SK-N-SH (cell line): Measurements from ENCODE around the gene RCN2. TPM values are rescaled to one million over a fixed set of nuclear protein-coding genes. Genes with fewer than 3 reads are reported as not detected.

Experiments used
- CTCF ChIA-PET: fragments of 300-600, 350-600 bp; formaldehyde crosslinking; extraction: SDS; loops from one replicate; lab custom pipeline; 2021; lab: Yijun Ruan, JAX
- POLR2A ChIA-PET: fragments of 350-600 bp; sonication (Branson Sonifier 250); formaldehyde crosslinking; extraction: SDS; loops from one replicate; lab custom pipeline; 2020; ENCODE audit warnings: antibody characterized with exemption, inconsistent platforms; lab: Yijun Ruan, JAX
- DNase-seq: peaks from one replicate; pipeline ENCODE4 v3.0.0; 2012
- H2AFZ ChIP-seq: fragments of 200-600 bp; sonication (generic); 2 replicates; pipeline ENCODE4 v1.8.1; 2016; ENCODE audit warnings: antibody characterized with exemption, mild to moderate bottlenecking, low read depth
- H3F3A ChIP-seq: fragments of 200-600 bp; sonication (generic); replicated peaks from 2 replicates; pipeline ENCODE3; 2016; ENCODE audit warnings: antibody characterized with exemption, mild to moderate bottlenecking; ENCODE audit not compliant: insufficient read depth
- H3K27ac ChIP-seq, 2 experiments: fragments of 200-500 bp in 1 of 2; fragments of 200-600 bp in 1 of 2; sonication (Bioruptor generic) in 1 of 2; sonication (generic), shearing (Covaris generic) in 1 of 2; 2 replicates each; pipeline versions ENCODE4 v1.5.1 to v1.6.1; 2014 to 2016; ENCODE audit warnings: low read depth in 2 of 2, inconsistent platforms in 1 of 2, low read length in 1 of 2, mild to moderate bottlenecking in 1 of 2, mixed read lengths in 1 of 2
- H3K27me3 ChIP-seq: fragments of 200-600 bp; sonication (generic), shearing (Covaris generic); 2 replicates; pipeline ENCODE4 v1.6.1; 2016; ENCODE audit warnings: mixed run types; ENCODE audit not compliant: insufficient read depth
- H3K36me3 ChIP-seq, 2 experiments: fragments of 200-500 bp in 1 of 2; fragments of 200-600 bp in 1 of 2; sonication (Bioruptor generic) in 1 of 2; sonication (generic) in 1 of 2; replicated peaks in 1 of 2; 2 replicates each; pipeline versions ENCODE3 to v1.5.1; 2014 to 2016; ENCODE audit warnings: low read length in 1 of 2, mild to moderate bottlenecking in 1 of 2; ENCODE audit not compliant: insufficient read depth in 2 of 2, control insufficient read depth in 1 of 2
- H3K4me1 ChIP-seq, 2 experiments: fragments of 200-500 bp in 1 of 2; fragments of 200-600 bp in 1 of 2; sonication (Bioruptor generic) in 1 of 2; sonication (generic), shearing (Covaris generic) in 1 of 2; 2 replicates each; pipeline versions ENCODE4 v1.5.1 to v1.6.1; 2014 to 2016; ENCODE audit warnings: low read depth in 1 of 2, low read length in 1 of 2, mixed run types in 1 of 2; ENCODE audit not compliant: insufficient read depth in 2 of 2, control insufficient read depth in 1 of 2
- H3K4me2 ChIP-seq: fragments of 200-600 bp; sonication (generic), shearing (Covaris generic); 2 replicates; pipeline ENCODE4 v1.6.1; 2017; ENCODE audit warnings: mixed run types
- H3K4me3 ChIP-seq, 2 experiments: fragments of 200-500 bp in 1 of 2; fragments of 200-600 bp in 1 of 2; sonication (Bioruptor generic) in 1 of 2; sonication (generic), shearing (Covaris generic) in 1 of 2; 2 replicates each; pipeline versions ENCODE4 v1.5.1 to v1.8.1; 2014 to 2016; ENCODE audit warnings: low read depth in 2 of 2, inconsistent platforms in 1 of 2, low read length in 1 of 2, mild to moderate bottlenecking in 1 of 2, mixed read lengths in 1 of 2, moderate library complexity in 1 of 2
- H3K79me2 ChIP-seq: fragments of 200-600 bp; sonication (generic); 2 replicates; pipeline ENCODE4 v1.8.1; 2017; ENCODE audit warnings: mild to moderate bottlenecking; ENCODE audit not compliant: insufficient read depth
- H3K9ac ChIP-seq: fragments of 200-600 bp; sonication (generic); 2 replicates; pipeline ENCODE4 v1.6.1; 2017; ENCODE audit warnings: mixed run types
- H3K9me2 ChIP-seq: fragments of 200-600 bp; sonication (generic); 2 replicates; pipeline ENCODE4 v1.6.1; 2017; ENCODE audit warnings: mixed run types
- H3K9me3 ChIP-seq: fragments of 200-600 bp; sonication (generic); 2 replicates; pipeline ENCODE4 v1.6.1; 2017; ENCODE audit warnings: mixed run types, mild to moderate bottlenecking, moderate library complexity
- H4K20me1 ChIP-seq: fragments of 200-600 bp; sonication (generic); 2 replicates; pipeline ENCODE4 v1.6.1; 2017; ENCODE audit warnings: mild to moderate bottlenecking, mixed run types; ENCODE audit not compliant: insufficient read depth
- CHD2 ChIP-seq: fragments of 150-350 bp; IDR thresholded peaks from 2 replicates; pipeline ENCODE4 v1.6.1; 2018; ENCODE audit warnings: low read length; ENCODE audit not compliant: partially characterized antibody
- ELF1 ChIP-seq: IDR thresholded peaks from 2 replicates; pipeline ENCODE4 v1.4.0; 2012
- EZH2phosphoT487 ChIP-seq: fragments of 200-600 bp; sonication (generic); IDR thresholded peaks from 2 replicates; pipeline ENCODE4 v1.6.1; 2017; ENCODE audit warnings: low read depth, mixed run types, mild to moderate bottlenecking, antibody characterized with exemption, moderate library complexity, borderline replicate concordance
- FOXM1 ChIP-seq: IDR thresholded peaks from 2 replicates; pipeline ENCODE4 v1.4.0; 2012; ENCODE audit warnings: low read depth, mild to moderate bottlenecking
- GABPA ChIP-seq: IDR thresholded peaks from 2 replicates; pipeline ENCODE4 v1.4.0; 2012; ENCODE audit warnings: low read depth, mild to moderate bottlenecking
- GATA2 ChIP-seq: sonication (generic); formaldehyde crosslinking; IDR thresholded peaks from 2 replicates; pipeline ENCODE4 v1.5.0; 2020; ENCODE audit warnings: mild to moderate bottlenecking, missing genetic modification reagents
- MEF2A ChIP-seq: IDR thresholded peaks from 2 replicates; pipeline ENCODE4 v1.4.0; 2012; ENCODE audit warnings: low read depth, borderline replicate concordance
- NFIC ChIP-seq: IDR thresholded peaks from 2 replicates; pipeline ENCODE4 v1.4.0; 2012; ENCODE audit warnings: borderline replicate concordance
- NRF1 ChIP-seq: IDR thresholded peaks from 2 replicates; pipeline ENCODE4 v1.6.1; 2012; ENCODE audit warnings: low read depth, mild to moderate bottlenecking, low read length
- RFX5 ChIP-seq: IDR thresholded peaks from 2 replicates; pipeline ENCODE4 v1.6.1; 2012; ENCODE audit warnings: mild to moderate bottlenecking, improper control_type of control experiment, low read length
- RXRA ChIP-seq: IDR thresholded peaks from 2 replicates; pipeline ENCODE4 v1.4.0; 2012; ENCODE audit warnings: low read depth, mild to moderate bottlenecking, borderline replicate concordance
- SMC3 ChIP-seq: IDR thresholded peaks from 2 replicates; pipeline ENCODE4 v1.6.1; 2012; ENCODE audit warnings: low read depth, low read length, improper control_type of control experiment
- TAF1 ChIP-seq: IDR thresholded peaks from 2 replicates; pipeline ENCODE4 v1.6.1; 2012; ENCODE audit warnings: low read depth, mild to moderate bottlenecking, low read length, moderate library complexity, borderline replicate concordance
- TCF12 ChIP-seq: IDR thresholded peaks from 2 replicates; pipeline ENCODE4 v1.4.0; 2012
- YY1 ChIP-seq: IDR thresholded peaks from 2 replicates; pipeline ENCODE4 v1.4.0; 2012; ENCODE audit warnings: low read depth, mild to moderate bottlenecking
- WGBS: methylation state at CpG from one replicate; pipeline ENCODE4 v1.1.6; 2017; ENCODE audit warnings: low lambda C conversion rate; 5-methylcytosine and 5-hydroxymethylcytosine counted together
- polyA plus RNA-seq, 3 experiments: library from polyadenylated mRNA; depleted of rRNA; stranded (reverse); fragments of >200 nt; gene quantifications; 2 replicates each; pipeline ENCODE4 v1.2.3, GENCODE V29; 2012
- TF ChIP-seq, protein P1 (sequence below): fragments of 150-350 bp; IDR thresholded peaks from 2 replicates; pipeline ENCODE4 v1.6.1; 2017; ENCODE audit warnings: antibody characterized with exemption, low read length, low read depth, borderline replicate concordance
- TF ChIP-seq, protein P2 (sequence below): IDR thresholded peaks from 2 replicates; pipeline ENCODE4 v1.6.1; 2012; ENCODE audit warnings: mild to moderate bottlenecking, low read depth, low read length, moderate library complexity
- TF ChIP-seq, protein P3 (sequence below): IDR thresholded peaks from 2 replicates; pipeline ENCODE4 v1.4.0; 2012; ENCODE audit warnings: low read depth, borderline replicate concordance

Gene RCN2
- polyA plus RNA-seq, 1 of the 3 experiments (the other 2 are of a cell fraction) = 78.6 TPM

DNA sequence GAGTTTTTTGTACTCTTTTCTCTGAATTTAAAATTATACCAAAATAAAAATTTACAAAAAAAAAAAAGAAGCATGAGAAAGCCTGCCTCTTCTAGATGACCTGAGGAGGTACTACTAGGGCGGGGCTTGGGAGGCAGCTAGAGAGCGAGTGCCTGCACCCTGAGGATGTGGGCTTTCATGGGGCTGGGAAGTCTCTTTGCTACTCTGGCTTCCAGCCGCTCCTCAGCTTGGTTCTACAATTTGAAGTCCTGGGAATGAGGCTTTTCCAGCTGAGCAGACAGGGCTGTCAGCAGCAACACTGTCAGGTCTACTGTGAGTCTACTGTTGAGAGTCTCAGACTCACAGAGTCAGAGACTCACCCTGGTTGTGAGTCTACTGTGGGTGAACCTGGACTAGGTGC is 55.2 kb downstream of the RCN2 start:
- Histone ChIP-seq H3K9ac (no peak overlapping the region), H3K27me3 (no peaks in the 10 kb centered on the region), H3K9me3 (no peaks in the 10 kb centered on the region), H3K9me2 (no peaks in the 10 kb centered on the region), H3K4me1 (peaks cover 0 to 3% of the 10 kb centered on the region in 2 experiments; a peak in 1 of 4 replicates), H4K20me1 (no peaks in the 10 kb centered on the region), H3F3A (no peaks in the 10 kb centered on the region), H3K4me3 (no peak overlapping the region), H3K27ac (no peak overlapping the region), H3K79me2 (no peaks in the 10 kb centered on the region), H3K4me2 (no peak overlapping the region), H3K36me3 (no peaks in the 10 kb centered on the region), H2AFZ (no peak overlapping the region)
- CTCF ChIA-PET = no interaction called here
- DNase-seq = no peak
- WGBS = 87% methylated on average over 2 of the region's 3 CpGs
- TF ChIP-seq, protein P1, sequence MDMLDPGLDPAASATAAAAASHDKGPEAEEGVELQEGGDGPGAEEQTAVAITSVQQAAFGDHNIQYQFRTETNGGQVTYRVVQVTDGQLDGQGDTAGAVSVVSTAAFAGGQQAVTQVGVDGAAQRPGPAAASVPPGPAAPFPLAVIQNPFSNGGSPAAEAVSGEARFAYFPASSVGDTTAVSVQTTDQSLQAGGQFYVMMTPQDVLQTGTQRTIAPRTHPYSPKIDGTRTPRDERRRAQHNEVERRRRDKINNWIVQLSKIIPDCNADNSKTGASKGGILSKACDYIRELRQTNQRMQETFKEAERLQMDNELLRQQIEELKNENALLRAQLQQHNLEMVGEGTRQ = no peak
- TF ChIP-seq RFX5 (no peak), NRF1 (no peak), GABPA (no peak), MEF2A (no peak), YY1 (no peak), TAF1 (no peak), GATA2 (CRISPR knock-in tag) (no peak), SMC3 (no peak), ELF1 (no peak), EZH2phosphoT487 (no peak), RXRA (no peak)
- TF ChIP-seq, protein P2, sequence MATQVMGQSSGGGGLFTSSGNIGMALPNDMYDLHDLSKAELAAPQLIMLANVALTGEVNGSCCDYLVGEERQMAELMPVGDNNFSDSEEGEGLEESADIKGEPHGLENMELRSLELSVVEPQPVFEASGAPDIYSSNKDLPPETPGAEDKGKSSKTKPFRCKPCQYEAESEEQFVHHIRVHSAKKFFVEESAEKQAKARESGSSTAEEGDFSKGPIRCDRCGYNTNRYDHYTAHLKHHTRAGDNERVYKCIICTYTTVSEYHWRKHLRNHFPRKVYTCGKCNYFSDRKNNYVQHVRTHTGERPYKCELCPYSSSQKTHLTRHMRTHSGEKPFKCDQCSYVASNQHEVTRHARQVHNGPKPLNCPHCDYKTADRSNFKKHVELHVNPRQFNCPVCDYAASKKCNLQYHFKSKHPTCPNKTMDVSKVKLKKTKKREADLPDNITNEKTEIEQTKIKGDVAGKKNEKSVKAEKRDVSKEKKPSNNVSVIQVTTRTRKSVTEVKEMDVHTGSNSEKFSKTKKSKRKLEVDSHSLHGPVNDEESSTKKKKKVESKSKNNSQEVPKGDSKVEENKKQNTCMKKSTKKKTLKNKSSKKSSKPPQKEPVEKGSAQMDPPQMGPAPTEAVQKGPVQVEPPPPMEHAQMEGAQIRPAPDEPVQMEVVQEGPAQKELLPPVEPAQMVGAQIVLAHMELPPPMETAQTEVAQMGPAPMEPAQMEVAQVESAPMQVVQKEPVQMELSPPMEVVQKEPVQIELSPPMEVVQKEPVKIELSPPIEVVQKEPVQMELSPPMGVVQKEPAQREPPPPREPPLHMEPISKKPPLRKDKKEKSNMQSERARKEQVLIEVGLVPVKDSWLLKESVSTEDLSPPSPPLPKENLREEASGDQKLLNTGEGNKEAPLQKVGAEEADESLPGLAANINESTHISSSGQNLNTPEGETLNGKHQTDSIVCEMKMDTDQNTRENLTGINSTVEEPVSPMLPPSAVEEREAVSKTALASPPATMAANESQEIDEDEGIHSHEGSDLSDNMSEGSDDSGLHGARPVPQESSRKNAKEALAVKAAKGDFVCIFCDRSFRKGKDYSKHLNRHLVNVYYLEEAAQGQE = no peak
- POLR2A ChIA-PET = no interaction called here

DNA sequence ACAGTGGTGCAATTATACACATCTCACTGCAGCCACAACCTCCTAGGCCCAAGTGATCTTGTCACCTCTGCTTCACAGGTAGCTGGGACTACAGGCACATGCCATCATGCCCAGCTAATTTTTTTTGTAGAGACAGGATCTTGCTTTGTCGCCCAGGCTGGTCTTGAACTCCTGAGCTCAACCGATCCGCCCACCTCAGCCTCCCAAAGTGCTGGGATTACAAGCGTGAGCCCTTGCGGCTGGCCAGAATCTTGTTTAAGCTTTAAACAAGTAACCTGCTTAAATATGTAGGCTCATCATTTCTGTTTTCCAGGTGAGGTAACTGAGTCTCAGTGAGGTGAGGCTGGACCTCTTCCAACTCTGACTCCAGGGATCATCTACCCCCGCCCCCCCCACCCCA is 55.7 kb downstream of the RCN2 start:
- Histone ChIP-seq H3K27me3 (no peaks in the 10 kb centered on the region), H3K4me2 (no peak overlapping the region), H2AFZ (no peak overlapping the region), H4K20me1 (no peaks in the 10 kb centered on the region), H3K9me3 (no peaks in the 10 kb centered on the region), H3K4me1 (peaks cover 0 to under 1% of the 10 kb centered on the region in 2 experiments; a peak in 1 of 4 replicates), H3K9ac (no peak overlapping the region), H3K4me3 (no peak overlapping the region), H3K79me2 (no peaks in the 10 kb centered on the region), H3K27ac (no peak overlapping the region), H3F3A (no peaks in the 10 kb centered on the region), H3K9me2 (no peaks in the 10 kb centered on the region), H3K36me3 (no peaks in the 10 kb centered on the region)
- CTCF ChIA-PET = no interaction called here
- WGBS = 71% methylated on average over 6 of the region's 6 CpGs
- POLR2A ChIA-PET = no interaction called here
- DNase-seq = no peak
- no peak for TF ChIP-seq RXRA
- TF ChIP-seq FOXM1 = no peak
- TF ChIP-seq CHD2 = no peak
- TF ChIP-seq, protein P3, sequence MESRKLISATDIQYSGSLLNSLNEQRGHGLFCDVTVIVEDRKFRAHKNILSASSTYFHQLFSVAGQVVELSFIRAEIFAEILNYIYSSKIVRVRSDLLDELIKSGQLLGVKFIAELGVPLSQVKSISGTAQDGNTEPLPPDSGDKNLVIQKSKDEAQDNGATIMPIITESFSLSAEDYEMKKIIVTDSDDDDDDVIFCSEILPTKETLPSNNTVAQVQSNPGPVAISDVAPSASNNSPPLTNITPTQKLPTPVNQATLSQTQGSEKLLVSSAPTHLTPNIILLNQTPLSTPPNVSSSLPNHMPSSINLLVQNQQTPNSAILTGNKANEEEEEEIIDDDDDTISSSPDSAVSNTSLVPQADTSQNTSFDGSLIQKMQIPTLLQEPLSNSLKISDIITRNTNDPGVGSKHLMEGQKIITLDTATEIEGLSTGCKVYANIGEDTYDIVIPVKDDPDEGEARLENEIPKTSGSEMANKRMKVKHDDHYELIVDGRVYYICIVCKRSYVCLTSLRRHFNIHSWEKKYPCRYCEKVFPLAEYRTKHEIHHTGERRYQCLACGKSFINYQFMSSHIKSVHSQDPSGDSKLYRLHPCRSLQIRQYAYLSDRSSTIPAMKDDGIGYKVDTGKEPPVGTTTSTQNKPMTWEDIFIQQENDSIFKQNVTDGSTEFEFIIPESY = no peak
- TF ChIP-seq ELF1 = no peak
- TF ChIP-seq TCF12 = no peak
- TF ChIP-seq, protein P2 = no peak
- no peak for TF ChIP-seq MEF2A
- no peak for TF ChIP-seq NFIC
- no peak for TF ChIP-seq YY1
- no peak for TF ChIP-seq NRF1
